GM18499 (cell line): ENCODE data around the gene PCDHA11.
"Not testable (repeated sequence)": the region's sequence is repeated elsewhere in the genome, so short reads cannot be mapped to it uniquely, and the experiment has no call there.

Source experiments
- ATAC-seq: cut with Tn5 transposase; IDR thresholded peaks from one replicate; pipeline ENCODE4 v1.9.1; 2021; ENCODE audit warnings: moderate number of reproducible peaks; ENCODE audit not compliant: insufficient read depth, unreplicated experiment

Gene PCDHA11

GRCh38 chr5:140868721-140869554 is at the start of gene PCDHA11:
Gene PCDHA11, plus strand, starts transcription at chr5:140868957. Its CDS starts 147 bp downstream, at chr5:140869104.
- no peak for ATAC-seq

GRCh38 chr5:140821375-140822280 is 47.1 kb upstream of the PCDHA11 start, which contains the start of gene PCDHA5:
Gene PCDHA5, plus strand, starts transcription at chr5:140821613.
- ATAC-seq: no peak

- ATAC-seq: no peak
Observed at GRCh38 chr5:140822281-140822629, 46.5 kb upstream of the PCDHA11 start.

- not testable (repeated sequence) for ATAC-seq
Observed at GRCh38 chr5:140822969-140823368, 45.8 kb upstream of the PCDHA11 start.

- no peak for ATAC-seq
Observed at GRCh38 chr5:140823475-140823874, 45.3 kb upstream of the PCDHA11 start.

- ATAC-seq: no peak
Observed at GRCh38 chr5:140827704-140828361, 40.9 kb upstream of the PCDHA11 start, which contains the start of gene PCDHA6. Gene PCDHA6, plus strand, starts transcription at chr5:140827960. Its CDS starts 132 bp downstream, at chr5:140828092.

GRCh38 chr5:140828362-140828737 is 40.4 kb upstream of the PCDHA11 start:
- no peak for ATAC-seq

GRCh38 chr5:140829511-140830501 is 39.0 kb upstream of the PCDHA11 start:
- ATAC-seq: not testable (repeated sequence)

- no peak for ATAC-seq
Observed at GRCh38 chr5:140833993-140834392, 34.8 kb upstream of the PCDHA11 start, which contains the start of gene PCDHA7. Gene PCDHA7, plus strand, starts transcription at chr5:140834269. Its CDS starts 115 bp downstream, at chr5:140834384.

GRCh38 chr5:140834439-140835008 is 34.2 kb upstream of the PCDHA11 start:
- ATAC-seq: not testable (repeated sequence)

- no peak for ATAC-seq
Observed at GRCh38 chr5:140835622-140836510, 32.9 kb upstream of the PCDHA11 start.

- ATAC-seq: no peak
Observed at GRCh38 chr5:140840978-140841962, 27.5 kb upstream of the PCDHA11 start, which contains the start of gene PCDHA8. Gene PCDHA8, plus strand, starts transcription at chr5:140841187. Its CDS starts 135 bp downstream, at chr5:140841322.

- ATAC-seq: no peak
Observed at GRCh38 chr5:140842798-140843733, 25.7 kb upstream of the PCDHA11 start.

GRCh38 chr5:140848139-140849102 is 20.3 kb upstream of the PCDHA11 start, which contains the start of gene PCDHA9:
Gene PCDHA9, plus strand, starts transcription at chr5:140848382. Its CDS starts 114 bp downstream, at chr5:140848496.
- ATAC-seq: not testable (repeated sequence)
